ENCODE data around the gene UCK1. TPM values are rescaled to one million over a fixed set of nuclear protein-coding genes. Genes with fewer than 3 reads are reported as not detected.

Gene UCK1
- polyA plus RNA-seq, 2 of the 4 experiments (the other 2 are of a cell fraction): 18.0 to 26.5 TPM

DNA sequence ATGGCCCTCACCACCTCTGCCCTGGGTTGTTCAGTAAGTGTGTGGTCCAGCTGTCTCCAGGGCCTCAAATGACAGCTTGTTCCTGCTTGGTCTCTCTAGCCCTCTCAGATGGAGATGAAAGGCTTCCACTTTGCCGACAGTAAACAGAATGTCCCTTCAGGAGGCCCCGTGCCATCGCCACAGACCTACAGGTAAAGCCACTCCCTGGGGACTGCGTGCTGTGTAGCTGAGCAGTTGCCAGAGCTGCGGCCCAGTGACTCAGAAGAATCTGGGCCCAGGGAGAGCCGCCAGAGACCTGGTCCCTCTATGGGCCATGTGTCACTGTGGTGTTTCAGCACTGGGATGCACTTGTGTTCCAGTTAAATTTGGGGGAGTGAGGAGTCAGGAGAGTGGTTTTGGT, 39.0 kb downstream of the UCK1 start (continued):
- TF ChIP-seq HOXB5 (CRISPR knock-in tag; IDR thresholded peaks at IDR 0.05) (no peak), JUNB (IDR thresholded peaks at IDR 0.05) (no peak), POLR2A (IDR thresholded peaks at IDR 0.05; ENCODE audit: low read length) (no peak), NPAS2 (CRISPR knock-in tag; IDR thresholded peaks at IDR 0.05; ENCODE audit: borderline replicate concordance) (no peak), BHLHE40 (IDR thresholded peaks at IDR 0.05; ENCODE audit: low read depth, low read length) (no peak)

DNA sequence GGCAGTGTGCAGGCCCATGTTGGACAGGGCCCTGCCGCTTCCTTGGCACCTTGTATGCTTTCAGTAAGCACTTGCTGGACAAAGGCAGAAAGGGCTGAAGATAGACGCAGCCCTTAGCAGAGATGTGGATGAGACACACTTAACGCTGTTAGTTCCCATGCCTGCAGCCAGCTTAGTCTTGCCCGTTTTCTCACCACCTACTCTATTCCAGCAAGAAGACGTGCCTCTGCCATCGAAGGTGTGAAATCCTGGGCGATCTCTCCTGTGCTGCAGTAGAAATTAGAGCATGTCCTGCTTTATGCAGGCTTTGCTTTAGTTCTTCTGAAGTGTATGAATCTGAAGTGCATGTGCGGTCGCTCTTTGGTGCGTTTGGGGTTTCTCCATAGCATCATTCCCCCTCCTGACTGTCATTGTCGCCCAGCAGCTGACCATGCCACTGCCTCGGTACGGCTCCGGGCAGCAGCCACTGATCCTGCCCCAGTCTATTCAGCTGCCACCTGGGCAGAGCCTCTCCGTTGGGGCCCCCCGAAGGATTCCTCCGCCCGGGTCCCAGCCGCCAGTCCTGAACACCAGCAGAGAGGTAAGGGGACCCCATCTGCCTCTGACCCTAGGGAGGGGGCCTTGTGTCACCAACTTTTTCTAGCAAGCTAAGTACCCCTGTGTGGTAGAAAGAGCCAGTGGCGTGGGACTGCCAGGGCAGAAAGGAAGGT, 39.9 kb downstream of the UCK1 start:
- ChIA-PET POLR2A (no interaction called here), CTCF (interaction anchor here (1.1 to 5.8 kb wide), 7 partner anchors 11 to 249 kb away, joined by 3 to 35 read pairs (median 4); no protein-coding TSS in a partner anchor)
- TF ChIP-seq TP53 (CRISPR knock-in tag; IDR thresholded peaks at IDR 0.05) (no peak), BHLHE40 (IDR thresholded peaks at IDR 0.05; ENCODE audit: low read depth, low read length) (no peak), FOSL2 (IDR thresholded peaks at IDR 0.05) (no peak), FOSL2 (CRISPR knock-in tag; IDR thresholded peaks at IDR 0.05) (no peak), JUNB (IDR thresholded peaks at IDR 0.05) (no peak), RFX5 (IDR thresholded peaks at IDR 0.05) (no peak), ZFP36 (IDR thresholded peaks at IDR 0.05; ENCODE audit: borderline replicate concordance, partially characterized antibody) (no peak), PHF8 (IDR thresholded peaks at IDR 0.05; ENCODE audit: borderline replicate concordance, low read depth) (no peak), ZSCAN20 (CRISPR knock-in tag; IDR thresholded peaks at IDR 0.05) (no peak), EP300 (IDR thresholded peaks at IDR 0.05) (no peak), HDAC2 (IDR thresholded peaks at IDR 0.05) (no peak)
- TF ChIP-seq, protein P1, sequence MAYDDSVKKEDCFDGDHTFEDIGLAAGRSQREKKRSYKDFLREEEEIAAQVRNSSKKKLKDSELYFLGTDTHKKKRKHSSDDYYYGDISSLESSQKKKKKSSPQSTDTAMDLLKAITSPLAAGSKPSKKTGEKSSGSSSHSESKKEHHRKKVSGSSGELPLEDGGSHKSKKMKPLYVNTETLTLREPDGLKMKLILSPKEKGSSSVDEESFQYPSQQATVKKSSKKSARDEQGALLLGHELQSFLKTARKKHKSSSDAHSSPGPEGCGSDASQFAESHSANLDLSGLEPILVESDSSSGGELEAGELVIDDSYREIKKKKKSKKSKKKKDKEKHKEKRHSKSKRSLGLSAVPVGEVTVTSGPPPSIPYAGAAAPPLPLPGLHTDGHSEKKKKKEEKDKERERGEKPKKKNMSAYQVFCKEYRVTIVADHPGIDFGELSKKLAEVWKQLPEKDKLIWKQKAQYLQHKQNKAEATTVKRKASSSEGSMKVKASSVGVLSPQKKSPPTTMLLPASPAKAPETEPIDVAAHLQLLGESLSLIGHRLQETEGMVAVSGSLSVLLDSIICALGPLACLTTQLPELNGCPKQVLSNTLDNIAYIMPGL (CRISPR knock-in tag; IDR thresholded peaks at IDR 0.05; ENCODE audit: borderline replicate concordance): no peak
- TF ChIP-seq, protein P2, sequence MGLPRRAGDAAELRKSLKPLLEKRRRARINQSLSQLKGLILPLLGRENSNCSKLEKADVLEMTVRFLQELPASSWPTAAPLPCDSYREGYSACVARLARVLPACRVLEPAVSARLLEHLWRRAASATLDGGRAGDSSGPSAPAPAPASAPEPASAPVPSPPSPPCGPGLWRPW (IDR thresholded peaks at IDR 0.05): no peak
- TF ChIP-seq, protein P3, sequence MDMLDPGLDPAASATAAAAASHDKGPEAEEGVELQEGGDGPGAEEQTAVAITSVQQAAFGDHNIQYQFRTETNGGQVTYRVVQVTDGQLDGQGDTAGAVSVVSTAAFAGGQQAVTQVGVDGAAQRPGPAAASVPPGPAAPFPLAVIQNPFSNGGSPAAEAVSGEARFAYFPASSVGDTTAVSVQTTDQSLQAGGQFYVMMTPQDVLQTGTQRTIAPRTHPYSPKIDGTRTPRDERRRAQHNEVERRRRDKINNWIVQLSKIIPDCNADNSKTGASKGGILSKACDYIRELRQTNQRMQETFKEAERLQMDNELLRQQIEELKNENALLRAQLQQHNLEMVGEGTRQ (IDR thresholded peaks at IDR 0.05): no peak
- TF ChIP-seq, protein P4, sequence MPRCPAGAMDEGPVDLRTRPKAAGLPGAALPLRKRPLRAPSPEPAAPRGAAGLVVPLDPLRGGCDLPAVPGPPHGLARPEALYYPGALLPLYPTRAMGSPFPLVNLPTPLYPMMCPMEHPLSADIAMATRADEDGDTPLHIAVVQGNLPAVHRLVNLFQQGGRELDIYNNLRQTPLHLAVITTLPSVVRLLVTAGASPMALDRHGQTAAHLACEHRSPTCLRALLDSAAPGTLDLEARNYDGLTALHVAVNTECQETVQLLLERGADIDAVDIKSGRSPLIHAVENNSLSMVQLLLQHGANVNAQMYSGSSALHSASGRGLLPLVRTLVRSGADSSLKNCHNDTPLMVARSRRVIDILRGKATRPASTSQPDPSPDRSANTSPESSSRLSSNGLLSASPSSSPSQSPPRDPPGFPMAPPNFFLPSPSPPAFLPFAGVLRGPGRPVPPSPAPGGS (IDR thresholded peaks at IDR 0.05): no peak
- TF ChIP-seq, protein P5, sequence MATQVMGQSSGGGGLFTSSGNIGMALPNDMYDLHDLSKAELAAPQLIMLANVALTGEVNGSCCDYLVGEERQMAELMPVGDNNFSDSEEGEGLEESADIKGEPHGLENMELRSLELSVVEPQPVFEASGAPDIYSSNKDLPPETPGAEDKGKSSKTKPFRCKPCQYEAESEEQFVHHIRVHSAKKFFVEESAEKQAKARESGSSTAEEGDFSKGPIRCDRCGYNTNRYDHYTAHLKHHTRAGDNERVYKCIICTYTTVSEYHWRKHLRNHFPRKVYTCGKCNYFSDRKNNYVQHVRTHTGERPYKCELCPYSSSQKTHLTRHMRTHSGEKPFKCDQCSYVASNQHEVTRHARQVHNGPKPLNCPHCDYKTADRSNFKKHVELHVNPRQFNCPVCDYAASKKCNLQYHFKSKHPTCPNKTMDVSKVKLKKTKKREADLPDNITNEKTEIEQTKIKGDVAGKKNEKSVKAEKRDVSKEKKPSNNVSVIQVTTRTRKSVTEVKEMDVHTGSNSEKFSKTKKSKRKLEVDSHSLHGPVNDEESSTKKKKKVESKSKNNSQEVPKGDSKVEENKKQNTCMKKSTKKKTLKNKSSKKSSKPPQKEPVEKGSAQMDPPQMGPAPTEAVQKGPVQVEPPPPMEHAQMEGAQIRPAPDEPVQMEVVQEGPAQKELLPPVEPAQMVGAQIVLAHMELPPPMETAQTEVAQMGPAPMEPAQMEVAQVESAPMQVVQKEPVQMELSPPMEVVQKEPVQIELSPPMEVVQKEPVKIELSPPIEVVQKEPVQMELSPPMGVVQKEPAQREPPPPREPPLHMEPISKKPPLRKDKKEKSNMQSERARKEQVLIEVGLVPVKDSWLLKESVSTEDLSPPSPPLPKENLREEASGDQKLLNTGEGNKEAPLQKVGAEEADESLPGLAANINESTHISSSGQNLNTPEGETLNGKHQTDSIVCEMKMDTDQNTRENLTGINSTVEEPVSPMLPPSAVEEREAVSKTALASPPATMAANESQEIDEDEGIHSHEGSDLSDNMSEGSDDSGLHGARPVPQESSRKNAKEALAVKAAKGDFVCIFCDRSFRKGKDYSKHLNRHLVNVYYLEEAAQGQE (IDR thresholded peaks at IDR 0.05): no peak
- FAIRE-seq (no peak), ATAC-seq (no peak), DNase-seq (ENCODE audit: low read depth in 1 of 2, low spot score in 1 of 2) (no peak)
- no peak overlapping the region for H3K27ac ChIP-seq
- no peaks in the 10 kb centered on the region for H3K9me3 ChIP-seq
- no peaks in the 10 kb centered on the region for H3K4me1 ChIP-seq
- 96% methylated on average over 20 of the region's 20 CpGs for WGBS (ENCODE audit: missing lambda C conversion rate)
- no peak overlapping the region for H3K4me2 ChIP-seq
- H3K4me3 ChIP-seq: no peak overlapping the region
